HCT116 (cell line): Measurements from ENCODE around the gene ABCA6. TPM values are rescaled to one million over a fixed set of nuclear protein-coding genes. Genes with fewer than 3 reads are reported as not detected.

Experiments used
- ATAC-seq: fragments of 200-7000 bp; cut with Tn5 transposase; 2 replicates; pipeline ENCODE4 v1.9.1; 2020; ENCODE audit warnings: mild to moderate bottlenecking, moderate library complexity
- BruUV-seq: library from RNA; stranded (reverse); fragments of 400-500 nt; replicated peaks from 2 replicates; lab custom pipeline; 2021; lab: Mats Ljungman, UMichigan
- CTCF ChIA-PET: fragments of 300-600 bp; sonication (Branson Sonifier 250); formaldehyde crosslinking; loops from one replicate; lab custom pipeline; 2021; ENCODE audit warnings: antibody characterized with exemption; lab: Charles Lee
- POLR2A ChIA-PET: fragments of 300-600, 350-600 bp; sonication (Branson Sonifier 250); formaldehyde crosslinking; loops from one replicate; lab custom pipeline; 2021; ENCODE audit warnings: antibody characterized with exemption; lab: Charles Lee
- RAD21 ChIA-PET, 2 experiments: fragments of 300-600 bp; sonication (Branson Sonifier 250); formaldehyde crosslinking; loops; one replicate each; lab custom pipeline; 2023; ENCODE audit warnings: low total read pairs in 2 of 2; ENCODE audit not compliant: uncharacterized antibody in 2 of 2, unreplicated experiment in 2 of 2, low non-redundant PET in 1 of 2; lab: Charles Lee
- DNase-seq: peaks from one replicate; pipeline ENCODE4 v3.0.0-alpha.2; 2010; ENCODE audit warnings: low read depth, low spot score
- H2AFZ ChIP-seq: fragments of 200-600 bp; shearing (Covaris generic), sonication (generic); 2 replicates; pipeline ENCODE4 v1.6.1; 2017; ENCODE audit warnings: low read depth, mixed run types, mixed read lengths, antibody characterized with exemption, low read length; ENCODE audit not compliant: poor library complexity, severe bottlenecking
- H3K27ac ChIP-seq: 2 replicates; pipeline ENCODE4 v1.5.1; 2012; ENCODE audit warnings: low read depth, low read length
- H3K27me3 ChIP-seq: fragments of 200-600 bp; sonication (generic); 2 replicates; pipeline ENCODE4 v1.6.1; 2016; ENCODE audit warnings: mixed run types, low read length, mixed read lengths; ENCODE audit not compliant: insufficient read depth
- H3K36me3 ChIP-seq, 2 experiments: fragments of 200-500 bp in 1 of 2; fragments of 200-600 bp in 1 of 2; sonication (Bioruptor generic) in 1 of 2; sonication (generic) in 1 of 2; 2 replicates each; pipeline versions ENCODE4 v1.5.1 to v1.6.1; 2014 to 2016; ENCODE audit warnings: low read length in 2 of 2, inconsistent platforms in 1 of 2, mixed read lengths in 1 of 2, mixed run types in 1 of 2; ENCODE audit not compliant: insufficient read depth in 2 of 2, control insufficient read depth in 1 of 2
- H3K4me1 ChIP-seq, 2 experiments: fragments of 200-600 bp in 1 of 2; sonication (generic) in 1 of 2; 2 replicates each; pipeline versions ENCODE4 v1.5.1 to v1.6.1; 2012 to 2017; ENCODE audit warnings: low read length in 2 of 2, inconsistent platforms in 1 of 2, mild to moderate bottlenecking in 1 of 2, mixed read lengths in 1 of 2, mixed run types in 1 of 2, moderate library complexity in 1 of 2; ENCODE audit not compliant: insufficient read depth in 2 of 2, control insufficient read depth in 1 of 2
- H3K4me2 ChIP-seq: fragments of 200-600 bp; sonication (generic); 2 replicates; pipeline ENCODE4 v1.6.1; 2017; ENCODE audit warnings: mixed run types, low read length, mixed read lengths
- H3K4me3 ChIP-seq, 2 experiments: fragments of 200-600 bp in 1 of 2; sonication (generic) in 1 of 2; replicated peaks in 1 of 2; 2 replicates each; pipeline ENCODE4 v1.5.1; 2011 to 2016; ENCODE audit warnings: low read length in 2 of 2, control low read depth in 1 of 2, low read depth in 1 of 2, mild to moderate bottlenecking in 1 of 2, mixed read lengths in 1 of 2, mixed run types in 1 of 2
- H3K79me2 ChIP-seq: fragments of 200-600 bp; sonication (generic); 2 replicates; pipeline ENCODE4 v1.6.1; 2017; ENCODE audit warnings: mild to moderate bottlenecking, mixed run types, low read length, moderate library complexity, mixed read lengths; ENCODE audit not compliant: insufficient read depth
- H3K9ac ChIP-seq: fragments of 200-600 bp; sonication (generic); 2 replicates; pipeline ENCODE4 v1.6.1; 2016; ENCODE audit warnings: low read length, mixed read lengths
- H3K9me2 ChIP-seq: fragments of 200-600 bp; sonication (generic), shearing (Covaris generic); 2 replicates; pipeline ENCODE4 v1.6.1; 2017; ENCODE audit warnings: mixed run types, mild to moderate bottlenecking, moderate library complexity; ENCODE audit not compliant: insufficient read depth
- H3K9me3 ChIP-seq, 2 experiments: fragments of 200-500 bp in 1 of 2; fragments of 200-600 bp in 1 of 2; sonication (Bioruptor generic) in 1 of 2; sonication (generic) in 1 of 2; 2 replicates each; pipeline ENCODE4 v1.6.1; 2014 to 2017; ENCODE audit warnings: low read length in 2 of 2, mixed read lengths in 2 of 2, inconsistent platforms in 1 of 2, low read depth in 1 of 2, mild to moderate bottlenecking in 1 of 2, mixed run types in 1 of 2, moderate library complexity in 1 of 2; ENCODE audit not compliant: control insufficient read depth in 1 of 2, insufficient read depth in 1 of 2
- H4K20me1 ChIP-seq: fragments of 200-600 bp; sonication (generic), shearing (Covaris generic); 2 replicates; pipeline ENCODE4 v1.6.1; 2017; ENCODE audit warnings: mixed run types, mild to moderate bottlenecking, moderate library complexity; ENCODE audit not compliant: insufficient read depth
- CBX3 ChIP-seq: IDR thresholded peaks from 2 replicates; pipeline ENCODE4 v1.6.1; 2012; ENCODE audit warnings: low read depth
- CTCF ChIP-seq, 3 experiments: fragments of 200-600 bp in 1 of 3; sonication (generic) in 1 of 3; IDR thresholded peaks in 2 of 3; conservative IDR thresholded peaks in 1 of 3; 2 replicates each; pipeline ENCODE4 v1.5.1; 2012 to 2017; ENCODE audit warnings: low read depth in 2 of 3, low read length in 2 of 3, antibody characterized with exemption in 1 of 3, borderline replicate concordance in 1 of 3, control low read depth in 1 of 3, mild to moderate bottlenecking in 1 of 3, mixed read lengths in 1 of 3, mixed run types in 1 of 3, moderate library complexity in 1 of 3; ENCODE audit not compliant: insufficient read depth in 1 of 3
- EGR1 ChIP-seq: IDR thresholded peaks from 2 replicates; pipeline ENCODE4 v1.6.1; 2012; ENCODE audit warnings: low read depth
- ELF1 ChIP-seq: IDR thresholded peaks from 2 replicates; pipeline ENCODE4 v1.6.1; 2012; ENCODE audit warnings: low read depth, borderline replicate concordance
- EZH2 ChIP-seq: fragments of 200-600 bp; sonication (generic); IDR thresholded peaks from 2 replicates; pipeline ENCODE4 v1.6.1; 2017; ENCODE audit warnings: antibody characterized with exemption, mixed run types
- FOSL1 ChIP-seq: IDR thresholded peaks from 2 replicates; pipeline ENCODE4 v1.6.1; 2012; ENCODE audit warnings: low read depth
- JUND ChIP-seq: IDR thresholded peaks from 2 replicates; pipeline ENCODE4 v1.6.1; 2012
- POLR2A ChIP-seq: IDR thresholded peaks from 2 replicates; pipeline ENCODE4 v1.7.0; 2011; ENCODE audit warnings: borderline replicate concordance; ENCODE audit not compliant: insufficient read depth, insufficient read length; ENCODE audit errors: extremely low read depth
- RAD21 ChIP-seq: IDR thresholded peaks from 2 replicates; pipeline ENCODE4 v1.6.1; 2012; ENCODE audit warnings: low read depth, mild to moderate bottlenecking
- REST ChIP-seq: IDR thresholded peaks from 2 replicates; pipeline ENCODE4 v1.6.1; 2012; ENCODE audit warnings: low read depth
- SIN3A ChIP-seq: IDR thresholded peaks from 2 replicates; pipeline ENCODE4 v1.6.1; 2012; ENCODE audit warnings: low read depth
- SP1 ChIP-seq: IDR thresholded peaks from 2 replicates; pipeline ENCODE4 v1.6.1; 2012; ENCODE audit warnings: low read depth
- ZBTB33 ChIP-seq: IDR thresholded peaks from 2 replicates; pipeline ENCODE4 v1.6.1; 2011; ENCODE audit warnings: mild to moderate bottlenecking, low read length, moderate library complexity; ENCODE audit not compliant: insufficient replicate concordance; ENCODE audit errors: extremely low read depth
- ZFX ChIP-seq: fragments of 450-650 bp; IDR thresholded peaks from 2 replicates; pipeline ENCODE4 v1.6.1; 2017
- ZNF274 ChIP-seq: fragments of 200-500 bp; sonication (Bioruptor generic); IDR thresholded peaks from 2 replicates; pipeline ENCODE4 v1.6.1; 2014; ENCODE audit warnings: mild to moderate bottlenecking, low read depth, low read length, inconsistent platforms
- intact Hi-C: fragments of 100-400 bp; cut with micrococcal nuclease; formaldehyde crosslinking; loops from 2 replicates; pipeline ENCODE4 v1.10.0; 2022
- total RNA-seq: library from RNA; stranded (reverse); gene quantifications from one replicate; pipeline ENCODE4 v1.2.1, GENCODE V29; 2021; ENCODE audit not compliant: unreplicated experiment

ABCA6 gene
- total RNA-seq, 1 experiment from 2014 or later, result 0.44 TPM

- H3K4me2 ChIP-seq, result no peak overlapping the region
- H3K4me3 ChIP-seq, result no peak overlapping the region
- no peak for ATAC-seq
- RAD21 ChIA-PET, result interaction anchor here in 1 of 2 experiments (0.6 kb wide), 1 partner anchor 272 kb away, joined by 5 read pairs; no protein-coding TSS in a partner anchor
- no peaks in the 10 kb centered on the region for H4K20me1 ChIP-seq
- H3K27ac ChIP-seq, result no peak overlapping the region
- BruUV-seq, result no TSS peak
- CTCF ChIA-PET, result interaction anchor here (1.3 kb wide), 1 partner anchor 271 kb away, joined by 3 read pairs; no protein-coding TSS in a partner anchor
- no peaks in the 10 kb centered on the region for H3K9me3 ChIP-seq
- H3K36me3 ChIP-seq, result no peaks in the 10 kb centered on the region
- H3K27me3 ChIP-seq, result no peaks in the 10 kb centered on the region
- TF ChIP-seq JUND (no peak), EZH2 (no peak), SIN3A (no peak), ZNF274 (no peak), REST (no peak), FOSL1 (no peak), RAD21 (no peak), ELF1 (no peak), EGR1 (no peak), POLR2A (no peak), SP1 (no peak), ZBTB33 (no peak), CBX3 (no peak), CTCF (IDR thresholded peaks at IDR 0.05 in 2 of 3, conservative IDR thresholded peaks at IDR 0.05 in 1 of 3; ENCODE audit: borderline replicate concordance in 1 of 3, insufficient read depth in 1 of 3, low read depth in 2 of 3, low read length in 2 of 3) (no peak), ZFX (no peak)
- TF ChIP-seq, all 23 proteins: peak for 0
- H3K4me1 ChIP-seq, result peaks cover 7 to 16% of the 10 kb centered on the region in 2 experiments; a peak in 2 of 4 replicates
- no peak for DNase-seq
- no peak overlapping the region for H3K9ac ChIP-seq
- no peak overlapping the region for H2AFZ ChIP-seq
- H3K9me2 ChIP-seq, result no peaks in the 10 kb centered on the region
- H3K79me2 ChIP-seq, result no peaks in the 10 kb centered on the region
- intact Hi-C loops, result no loop called here
- POLR2A ChIA-PET, result no interaction called here
Observed at GRCh38 chr17:69043098-69043734, 98.5 kb downstream of the ABCA6 start.
